CD4-positive, alpha-beta memory T cell (primary cell): ENCODE results near the gene POLR1D. TPM values are rescaled to one million over a fixed set of nuclear protein-coding genes. Genes with fewer than 3 reads are reported as not detected.

Source experiments
- CTCF ChIA-PET: fragments of 350-600 bp; sonication (Branson Sonifier 250); formaldehyde crosslinking; loops from one replicate; lab custom pipeline; 2021; ENCODE audit warnings: inconsistent platforms; ENCODE audit not compliant: partially characterized antibody; lab: Charles Lee
- POLR2A ChIA-PET: fragments of 350-600 bp; sonication (Branson Sonifier 250); formaldehyde crosslinking; loops from one replicate; lab custom pipeline; 2021; ENCODE audit not compliant: partially characterized antibody; lab: Charles Lee
- DNase-seq, 5 donors: peaks; one replicate each; pipeline versions ENCODE4 v3.0.0 to v3.0.0-alpha.2; 2020 to 2022; ENCODE audit warnings: mixed read lengths in 1 of 5
- H3K27ac ChIP-seq: one replicate; pipeline ENCODE4 v1.7.0; 2013; ENCODE audit warnings: low read depth, low read length
- H3K27me3 ChIP-seq: 2 replicates; pipeline ENCODE4 v1.7.0; 2013; ENCODE audit warnings: mild to moderate bottlenecking, low read length, moderate library complexity; ENCODE audit not compliant: insufficient read depth
- H3K36me3 ChIP-seq: 2 replicates; pipeline ENCODE4 v1.7.0; 2013; ENCODE audit warnings: mild to moderate bottlenecking, low read length, moderate library complexity; ENCODE audit not compliant: insufficient read depth
- H3K4me1 ChIP-seq: 2 replicates; pipeline ENCODE4 v1.7.0; 2013; ENCODE audit warnings: mild to moderate bottlenecking, low read length, moderate library complexity; ENCODE audit not compliant: insufficient read depth
- H3K4me3 ChIP-seq, 2 donors: one replicate each; pipeline ENCODE4 v1.7.0; 2013; ENCODE audit warnings: low read length in 2 of 2, mild to moderate bottlenecking in 1 of 2
- H3K9me3 ChIP-seq, 2 donors: one replicate each; pipeline ENCODE4 v1.7.0; 2013; ENCODE audit warnings: low read length in 2 of 2, control low read depth in 1 of 2; ENCODE audit not compliant: control insufficient read depth in 1 of 2
- H3K27ac Mint-ChIP-seq, 7 donors: one replicate each; pipeline ENCODE4 v1.8.0; 2020 to 2021; ENCODE audit warnings: mixed read lengths in 7 of 7, mild to moderate bottlenecking in 6 of 7, inconsistent platforms in 3 of 7, moderate library complexity in 3 of 7
- H3K27me3 Mint-ChIP-seq, 2 donors: one replicate each; pipeline ENCODE4 v1.8.0; 2020 to 2021; ENCODE audit warnings: mixed read lengths in 2 of 2
- H3K36me3 Mint-ChIP-seq, 2 donors: one replicate each; pipeline ENCODE4 v1.8.0; 2020 to 2021; ENCODE audit warnings: mixed read lengths in 2 of 2, inconsistent platforms in 1 of 2, mild to moderate bottlenecking in 1 of 2
- H3K4me1 Mint-ChIP-seq, 4 donors: one replicate each; pipeline ENCODE4 v1.8.0; 2020 to 2021; ENCODE audit warnings: mixed read lengths in 4 of 4, mild to moderate bottlenecking in 1 of 4
- H3K4me3 Mint-ChIP-seq, 8 donors: one replicate each; pipeline ENCODE4 v1.8.0; 2020 to 2021; ENCODE audit warnings: mixed read lengths in 8 of 8, mild to moderate bottlenecking in 7 of 8, moderate library complexity in 6 of 8, inconsistent platforms in 3 of 8
- H3K9me3 Mint-ChIP-seq, 8 donors: one replicate each; pipeline ENCODE4 v1.8.0; 2020 to 2021; ENCODE audit warnings: mixed read lengths in 8 of 8, mild to moderate bottlenecking in 5 of 8, inconsistent platforms in 3 of 8, moderate library complexity in 1 of 8
- intact Hi-C: fragments of 100-400 bp; cut with micrococcal nuclease; formaldehyde crosslinking; loops from one replicate; pipeline ENCODE4 v1.15.1; 2023
- polyA plus RNA-seq, 2 donors: library from polyadenylated mRNA; unstranded; fragments of 300-500 nt; fragmentation: Illumina TruSeq; gene quantifications; one replicate each; pipeline ENCODE4 v1.2.3, GENCODE V29; 2021
- total RNA-seq, 2 experiments: library from RNA; stranded (reverse); gene quantifications; one replicate each; pipeline ENCODE4 v1.2.3, GENCODE V29; 2021

POLR1D gene
- total and polyA plus RNA-seq, 4 experiments from 2014 or later: 117 to 152 (median 147) TPM

- Mint-ChIP-seq H3K9me3 (no peaks in the 10 kb centered on the region), H3K36me3 (peaks cover 20 to 33% of the 10 kb centered on the region in 2 donors), H3K4me1 (peaks cover 47 to 68% (median 61%) of the 10 kb centered on the region in 4 donors), H3K27me3 (no peaks in the 10 kb centered on the region), H3K4me3 (no peak overlapping the region), H3K27ac (peak overlapping the region in 2 of 7 donors; percentile 16 to 73)
- ChIA-PET CTCF (no interaction called here), POLR2A (no interaction called here)
- no peak overlapping the region for H3K4me3 ChIP-seq
- no peaks in the 10 kb centered on the region for H3K9me3 ChIP-seq
- H3K36me3 ChIP-seq: peaks cover 6% of the 10 kb centered on the region
- no peak overlapping the region for H3K27ac ChIP-seq
- peaks cover 16% of the 10 kb centered on the region for H3K4me1 ChIP-seq
- no peaks in the 10 kb centered on the region for H3K27me3 ChIP-seq
- intact Hi-C loops: no loop called here
- DNase-seq: no peak
These were observed 13.6 kb downstream of the POLR1D start for GRCh38 chr13:27635266-27635665.

- peak overlapping the region in 5 of 7 donors; percentile 1 to 43 (median 18) for H3K27ac Mint-ChIP-seq
- H3K9me3 Mint-ChIP-seq: no peaks in the 10 kb centered on the region
- H3K27me3 ChIP-seq: no peaks in the 10 kb centered on the region
- intact Hi-C loops: no loop called here
- no peak overlapping the region for H3K27ac ChIP-seq
- H3K36me3 ChIP-seq: no peaks in the 10 kb centered on the region
- H3K36me3 Mint-ChIP-seq: peaks cover 16 to 22% of the 10 kb centered on the region in 2 donors
- H3K4me3 ChIP-seq: no peak overlapping the region
- POLR2A ChIA-PET: interaction anchor here (0.7 to 0.9 kb wide), 2 partner anchors 16 to 76 kb away, joined by 3 read pairs; no protein-coding TSS in a partner anchor
- H3K4me3 Mint-ChIP-seq: peak overlapping the region in 2 of 8 donors; percentile 0 to 35
- H3K9me3 ChIP-seq: no peaks in the 10 kb centered on the region
- no peaks in the 10 kb centered on the region for H3K27me3 Mint-ChIP-seq
- no peak for DNase-seq
- H3K4me1 ChIP-seq: peaks cover 16% of the 10 kb centered on the region
- peaks cover 42 to 57% (median 54%) of the 10 kb centered on the region in 4 donors for H3K4me1 Mint-ChIP-seq
- CTCF ChIA-PET: no interaction called here
These were observed 15.0 kb downstream of the POLR1D start for GRCh38 chr13:27636589-27637288.

DNA sequence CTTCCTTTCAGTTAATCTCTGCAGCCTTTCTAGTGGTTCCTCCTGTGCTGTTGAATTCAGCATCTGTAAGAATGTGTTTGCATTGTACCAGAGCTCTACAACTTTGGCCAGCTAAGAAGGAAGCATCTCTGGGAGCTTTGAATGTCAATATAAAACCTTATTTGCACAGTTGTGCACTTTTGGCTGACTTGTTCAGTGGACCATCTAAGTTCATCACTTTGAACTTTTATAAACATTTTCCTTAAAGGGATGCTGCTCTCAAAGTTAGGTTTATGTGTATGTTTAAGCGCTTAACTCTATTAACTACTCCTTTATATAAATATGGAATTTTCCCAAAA lies 15.6 kb downstream of the POLR1D start:
- Histone ChIP-seq H3K4me3 (no peak overlapping the region), H3K27me3 (no peaks in the 10 kb centered on the region), H3K36me3 (no peaks in the 10 kb centered on the region), H3K9me3 (no peaks in the 10 kb centered on the region), H3K27ac (no peak overlapping the region), H3K4me1 (peaks cover 16% of the 10 kb centered on the region)
- Mint-ChIP-seq H3K4me3 (peak overlapping the region in 2 of 8 donors; percentile 0 to 35), H3K4me1 (peaks cover 41 to 56% (median 53%) of the 10 kb centered on the region in 4 donors), H3K27me3 (no peaks in the 10 kb centered on the region), H3K27ac (peak overlapping the region in 1 of 7 donors; percentile 1), H3K9me3 (no peaks in the 10 kb centered on the region), H3K36me3 (peaks cover 12 to 18% of the 10 kb centered on the region in 2 donors)
- no peak for DNase-seq
- intact Hi-C loops: no loop called here
- POLR2A ChIA-PET: interaction anchor here (0.7 to 0.9 kb wide), 2 partner anchors 16 to 76 kb away, joined by 3 read pairs; no protein-coding TSS in a partner anchor
- CTCF ChIA-PET: no interaction called here

DNA sequence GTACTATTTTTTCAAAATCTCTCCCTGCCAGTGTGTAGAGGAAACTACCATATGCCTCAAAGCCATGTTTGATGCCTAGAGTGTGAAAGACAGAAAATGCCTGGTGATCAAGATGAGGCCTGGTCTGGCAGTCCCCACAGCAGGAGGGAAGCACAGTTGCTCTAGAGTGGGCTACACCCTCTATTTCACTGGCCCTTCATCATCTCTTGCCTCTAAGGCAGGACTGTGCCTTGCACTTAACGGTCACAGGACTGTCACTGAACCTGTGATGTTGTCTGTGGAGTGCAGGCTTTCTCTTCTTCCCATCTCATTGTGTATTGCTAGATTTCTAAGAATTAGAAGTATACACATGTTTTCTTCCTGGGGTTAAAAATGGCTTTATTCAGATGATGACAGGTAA lies 16.3 kb downstream of the POLR1D start:
- H3K9me3 Mint-ChIP-seq: no peaks in the 10 kb centered on the region
- intact Hi-C loops: no loop called here
- H3K27ac Mint-ChIP-seq: peak overlapping the region in 1 of 7 donors; percentile 17
- CTCF ChIA-PET: interaction anchor here (1.0 to 1.9 kb wide), 4 partner anchors 11 to 192 kb away, joined by 3 to 9 read pairs (median 4); partner anchors contain the start of gene LNX2
- POLR2A ChIA-PET: interaction anchor here (0.5 kb wide), 1 partner anchor 17 kb away, joined by 3 read pairs; the partner anchor contains the start of gene LNX2
- no peak overlapping the region for H3K27ac ChIP-seq
- DNase-seq: no peak
- H3K4me1 ChIP-seq: peaks cover 16% of the 10 kb centered on the region
- no peaks in the 10 kb centered on the region for H3K27me3 Mint-ChIP-seq
- no peaks in the 10 kb centered on the region for H3K27me3 ChIP-seq
- H3K9me3 ChIP-seq: no peaks in the 10 kb centered on the region
- H3K4me3 Mint-ChIP-seq: peak overlapping the region in 1 of 8 donors; percentile 49
- no peak overlapping the region for H3K4me3 ChIP-seq
- H3K36me3 Mint-ChIP-seq: peaks cover 14 to 16% of the 10 kb centered on the region in 2 donors
- no peaks in the 10 kb centered on the region for H3K36me3 ChIP-seq
- peaks cover 43 to 56% (median 53%) of the 10 kb centered on the region in 4 donors for H3K4me1 Mint-ChIP-seq

GRCh38 chr13:27638521-27638920 lies 16.8 kb downstream of the POLR1D start:
- intact Hi-C loops: no loop called here
- Histone ChIP-seq H3K27ac (no peak overlapping the region), H3K4me1 (peaks cover 16% of the 10 kb centered on the region), H3K9me3 (no peaks in the 10 kb centered on the region), H3K4me3 (no peak overlapping the region), H3K27me3 (no peaks in the 10 kb centered on the region), H3K36me3 (no peaks in the 10 kb centered on the region)
- POLR2A ChIA-PET: interaction anchor here (0.5 to 1.1 kb wide), 2 partner anchors 18 kb away, joined by 3 to 10 read pairs; partner anchors contain the start of gene LNX2
- H3K9me3 Mint-ChIP-seq: no peaks in the 10 kb centered on the region
- CTCF ChIA-PET: interaction anchor here (1.0 to 1.9 kb wide), 5 partner anchors 11 to 191 kb away, joined by 3 to 9 read pairs (median 4); partner anchors contain the start of gene LNX2
- H3K27ac Mint-ChIP-seq: peak overlapping the region in 1 of 7 donors; percentile 27
- no peak overlapping the region for H3K4me3 Mint-ChIP-seq
- peaks cover 11 to 16% of the 10 kb centered on the region in 2 donors for H3K36me3 Mint-ChIP-seq
- H3K27me3 Mint-ChIP-seq: no peaks in the 10 kb centered on the region
- peaks cover 45 to 58% (median 53%) of the 10 kb centered on the region in 4 donors for H3K4me1 Mint-ChIP-seq
- DNase-seq: no peak

GRCh38 chr13:27639186-27639585 lies 17.5 kb downstream of the POLR1D start:
- POLR2A ChIA-PET: interaction anchor here (1.1 kb wide), 1 partner anchor 19 kb away, joined by 10 read pairs; the partner anchor contains the start of gene LNX2
- Histone ChIP-seq H3K27me3 (no peaks in the 10 kb centered on the region), H3K9me3 (no peaks in the 10 kb centered on the region), H3K36me3 (no peaks in the 10 kb centered on the region), H3K27ac (no peak overlapping the region), H3K4me3 (no peak overlapping the region), H3K4me1 (peaks cover 16% of the 10 kb centered on the region)
- Mint-ChIP-seq H3K27me3 (no peaks in the 10 kb centered on the region), H3K36me3 (peaks cover 7 to 12% of the 10 kb centered on the region in 2 donors), H3K27ac (peak overlapping the region in 1 of 7 donors; percentile 47), H3K4me3 (peak overlapping the region in 1 of 8 donors; percentile 1), H3K4me1 (peaks cover 43 to 64% (median 53%) of the 10 kb centered on the region in 4 donors), H3K9me3 (no peaks in the 10 kb centered on the region)
- DNase-seq: no peak
- intact Hi-C loops: no loop called here
- CTCF ChIA-PET: interaction anchor here (1.2 to 1.9 kb wide), 2 partner anchors 101 to 191 kb away, joined by 3 to 9 read pairs; no protein-coding TSS in a partner anchor
